ENCODE data around the gene AGR2. TPM values are rescaled to one million over a fixed set of nuclear protein-coding genes. Genes with fewer than 3 reads are reported as not detected.
A peak's percentile ranks its signal among the peaks of the same experiment; 100 is the strongest.

AGR2 gene
- total RNA-seq, 1 experiment from 2014 or later, result not detected

GRCh38 chr7:16812542-16813231 is 7.9 kb upstream of the AGR2 start:
- DNase-seq (ENCODE audit: low read depth), result no peak

GRCh38 chr7:16811551-16811950 is 6.8 kb upstream of the AGR2 start:
- DNase-seq (ENCODE audit: low read depth), result peak; percentile 20

DNA sequence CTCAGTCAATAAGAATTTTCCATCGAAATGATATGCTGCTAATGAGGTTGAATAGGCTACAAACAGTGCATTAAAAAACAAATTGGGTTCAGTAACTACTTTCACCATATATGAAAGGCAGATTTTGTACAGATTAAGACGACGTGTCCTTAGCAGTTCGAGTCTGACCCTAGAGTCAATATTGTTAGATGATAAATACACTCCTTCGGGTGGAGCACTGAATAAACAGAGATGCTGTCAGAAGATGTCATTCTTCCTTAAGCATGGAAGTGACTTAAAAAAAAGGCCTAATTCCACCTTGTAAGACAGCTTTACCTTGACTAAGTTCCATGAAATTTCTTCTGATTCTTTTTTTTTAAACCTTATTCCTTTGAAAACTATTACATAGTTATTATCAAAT is 5.8 kb upstream of the AGR2 start:
- DNase-seq (ENCODE audit: low read depth), result no peak

DNA sequence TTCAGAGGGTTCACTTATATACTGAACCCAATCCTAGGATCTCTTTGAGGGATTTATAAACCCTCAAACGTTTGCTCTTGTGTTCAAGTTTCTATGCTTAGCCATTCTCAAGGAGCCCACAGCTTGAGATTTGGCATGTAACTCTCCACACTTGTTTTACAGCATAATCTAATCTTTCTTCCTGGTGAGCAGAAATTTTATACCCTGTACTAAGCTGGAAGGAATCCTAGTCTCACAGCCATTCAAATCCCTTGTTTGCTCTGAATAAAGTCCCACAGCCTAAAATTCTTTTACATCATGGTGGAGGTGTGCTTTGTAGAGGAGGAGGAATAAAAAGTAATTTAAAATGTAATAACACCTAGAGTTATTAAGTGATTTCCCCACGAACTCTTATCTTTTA is 5.3 kb upstream of the AGR2 start:
- DNase-seq (ENCODE audit: low read depth), result no peak

GRCh38 chr7:16805441-16805840 is 642 bp upstream of the AGR2 start:
- no peak for DNase-seq (ENCODE audit: low read depth)

GRCh38 chr7:16803881-16804673 is 722 bp downstream of the AGR2 start:
- no peak for DNase-seq (ENCODE audit: low read depth)

- no peak for DNase-seq (ENCODE audit: low read depth)
Observed at GRCh38 chr7:16803125-16803524, 1.7 kb downstream of the AGR2 start.

- DNase-seq (ENCODE audit: low read depth), result no peak
Observed at GRCh38 chr7:16801579-16801978, 3.2 kb downstream of the AGR2 start.

GRCh38 chr7:16801111-16801542 is 3.7 kb downstream of the AGR2 start:
- DNase-seq (ENCODE audit: low read depth), result peak; percentile 85

DNA sequence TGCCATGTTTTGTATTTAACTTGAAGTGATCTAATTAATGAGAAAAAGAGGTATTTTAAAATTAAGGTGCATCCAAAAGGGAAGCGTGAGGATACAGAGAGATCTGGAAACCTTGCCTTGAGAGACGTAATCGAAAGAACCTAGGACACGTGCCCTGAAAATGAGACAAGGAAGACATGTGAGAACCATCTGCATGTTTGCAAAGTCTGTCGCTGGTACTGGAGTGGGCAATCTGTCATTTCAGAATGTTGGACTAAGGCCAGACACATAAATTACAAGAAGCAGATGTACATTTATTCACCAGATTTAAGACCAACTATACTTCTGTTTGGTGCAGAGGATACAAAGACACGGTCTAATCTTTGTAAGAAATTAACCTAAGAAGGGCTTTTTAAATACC is 9.2 kb downstream of the AGR2 start:
- DNase-seq (ENCODE audit: low read depth), result peak; percentile 23

DNA sequence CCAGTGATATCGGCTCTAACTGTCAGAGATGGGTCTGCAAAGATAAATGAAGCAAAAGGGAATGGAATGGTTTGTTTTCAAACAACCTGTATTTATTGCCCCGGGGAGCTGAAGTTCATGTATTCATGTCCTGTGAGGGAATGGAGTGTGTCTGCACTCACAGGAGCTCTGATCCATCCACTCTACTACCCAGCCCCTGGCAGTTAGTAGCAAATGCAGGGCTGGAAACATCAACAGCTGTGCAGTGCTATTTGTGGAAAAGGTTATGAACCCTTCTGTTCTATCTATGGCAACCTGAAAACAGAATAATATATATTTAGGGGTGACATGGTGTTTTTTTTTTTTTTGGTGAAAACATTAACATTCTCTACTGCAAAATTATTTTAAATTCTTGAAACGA is 9.8 kb downstream of the AGR2 start:
- no peak for DNase-seq (ENCODE audit: low read depth)

GRCh38 chr7:16791905-16792698 is 12.7 kb downstream of the AGR2 start:
- DNase-seq (ENCODE audit: low read depth), result no peak

DNA sequence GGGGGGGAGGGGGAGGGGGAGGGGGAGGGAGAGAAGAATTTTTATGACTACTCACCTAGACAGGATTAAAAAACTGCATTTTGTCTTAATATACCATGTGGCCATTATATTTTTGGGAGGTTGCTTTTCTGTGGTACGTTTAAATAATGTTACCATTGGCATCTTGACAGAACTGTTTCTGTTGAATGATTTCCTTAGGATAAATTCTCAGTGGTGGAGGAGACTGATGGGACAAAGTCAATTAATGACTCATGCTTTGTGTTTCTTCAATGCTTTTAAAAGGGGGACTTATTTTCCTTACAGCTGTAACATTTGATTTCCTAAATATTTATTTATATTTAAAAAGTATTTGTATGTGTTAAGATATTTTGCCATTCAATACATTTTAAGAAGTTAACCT is 13.7 kb downstream of the AGR2 start:
- peak; percentile 15 for DNase-seq (ENCODE audit: low read depth)

- no peak for DNase-seq (ENCODE audit: low read depth)
Observed at GRCh38 chr7:16787127-16787526, 17.7 kb downstream of the AGR2 start.

GRCh38 chr7:16786257-16786656 is 18.5 kb downstream of the AGR2 start:
- no peak for DNase-seq (ENCODE audit: low read depth)

DNA sequence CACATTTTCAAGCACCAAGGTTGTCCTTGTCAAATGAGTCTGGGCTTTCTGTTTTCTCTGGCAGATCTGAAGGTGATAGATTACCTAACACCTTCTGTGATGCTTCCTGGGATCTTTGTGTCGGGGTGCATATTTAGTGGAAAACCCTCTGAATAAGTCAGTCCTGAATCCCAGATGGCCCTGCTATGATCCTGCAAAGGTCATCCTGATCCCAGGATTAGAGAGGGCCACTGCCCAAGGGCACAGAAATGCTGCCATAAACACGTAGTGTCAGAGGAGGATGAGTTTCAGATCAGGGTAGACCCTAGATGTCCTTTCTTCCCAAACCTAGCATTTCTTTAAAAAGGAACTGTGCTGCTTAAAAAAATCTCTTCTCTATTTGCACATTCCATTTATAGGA is 19.0 kb downstream of the AGR2 start:
- no peak for DNase-seq (ENCODE audit: low read depth)

DNA sequence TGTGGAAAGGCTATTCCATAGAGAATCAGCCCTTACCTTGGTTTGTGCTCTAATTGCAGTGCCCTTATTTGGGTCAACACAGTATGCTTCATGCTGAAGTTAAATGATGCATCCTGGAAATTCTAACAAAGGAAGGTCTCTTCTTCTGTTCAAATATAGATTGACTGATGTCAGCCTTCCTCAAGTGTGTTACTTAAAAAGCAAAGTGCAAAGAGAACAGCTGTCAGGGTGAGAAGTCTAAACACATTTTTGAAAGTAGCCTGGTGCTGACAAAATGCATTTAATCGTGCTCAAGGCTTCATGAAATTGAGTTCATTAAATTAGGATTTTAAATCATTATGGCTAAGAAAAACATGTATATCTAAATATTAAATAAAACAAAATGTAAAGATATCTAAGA is 19.5 kb downstream of the AGR2 start:
- DNase-seq (ENCODE audit: low read depth), result no peak

- DNase-seq (ENCODE audit: low read depth), result no peak
Observed at GRCh38 chr7:16780596-16780995, 24.2 kb downstream of the AGR2 start.

GRCh38 chr7:16779051-16779450 is 25.7 kb downstream of the AGR2 start:
- no peak for DNase-seq (ENCODE audit: low read depth)

DNA sequence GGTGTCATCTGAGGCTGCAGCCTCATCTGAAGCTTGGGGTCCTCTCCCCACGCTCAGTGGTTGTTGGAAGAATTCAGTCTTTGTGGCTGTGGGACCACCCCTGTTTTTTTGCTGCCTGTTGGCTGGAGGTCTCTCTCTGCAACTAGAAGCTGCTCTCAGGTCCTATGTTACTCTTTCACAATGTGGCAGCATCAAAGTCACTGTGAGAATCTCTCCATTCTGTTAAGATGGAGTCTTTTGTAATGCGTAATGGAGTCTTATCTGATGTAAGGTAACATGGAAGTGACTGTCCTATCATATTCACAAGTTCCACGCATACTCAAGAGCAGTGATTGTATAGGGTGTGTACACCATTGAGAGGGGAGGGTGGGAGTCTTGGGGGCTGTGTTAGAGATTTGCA is 26.3 kb downstream of the AGR2 start:
- no peak for DNase-seq (ENCODE audit: low read depth)

GRCh38 chr7:16776053-16776452 is 28.7 kb downstream of the AGR2 start:
- no peak for DNase-seq (ENCODE audit: low read depth)

GRCh38 chr7:16774986-16775385 is 29.8 kb downstream of the AGR2 start:
- no peak for DNase-seq (ENCODE audit: low read depth)

- DNase-seq (ENCODE audit: low read depth), result no peak
Observed at GRCh38 chr7:16774294-16774693, 30.5 kb downstream of the AGR2 start.
